Activated CD8-positive, alpha-beta memory T cell treated with anti-CD3 and anti-CD28 coated beads for 48 hours (primary cell): ENCODE results near the gene PTPRE.
A peak's percentile ranks its signal among the peaks of the same experiment; 100 is the strongest.

ENCODE experiments used
- DNase-seq, 3 experiments: peaks; one replicate each; pipeline ENCODE4 v3.0.0-alpha.2; 2020; ENCODE audit warnings: low read depth in 2 of 3, low spot score in 2 of 3

Gene PTPRE

GRCh38 chr10:127906548-127907377 is at the start of gene PTPRE:
Gene PTPRE, plus strand, starts transcription at chr10:127907103. Its CDS starts 133,779 bp downstream, at chr10:128040882.
- peak; percentile 51 to 59 (median 59) for DNase-seq

- DNase-seq = no peak
Observed at GRCh38 chr10:127860592-127860991, 46.3 kb upstream of the PTPRE start.

GRCh38 chr10:127863231-127863825 is 43.6 kb upstream of the PTPRE start:
- DNase-seq = no peak

- no peak for DNase-seq
Observed at GRCh38 chr10:127866276-127867013, 40.5 kb upstream of the PTPRE start.

GRCh38 chr10:127867805-127868204 is 39.1 kb upstream of the PTPRE start:
- DNase-seq = no peak

GRCh38 chr10:127869329-127869728 is 37.6 kb upstream of the PTPRE start:
- no peak for DNase-seq

- no peak for DNase-seq
Observed at GRCh38 chr10:127871631-127872010, 35.3 kb upstream of the PTPRE start.

- DNase-seq = no peak
Observed at GRCh38 chr10:127872011-127872761, 34.7 kb upstream of the PTPRE start.

- no peak for DNase-seq
Observed at GRCh38 chr10:127872871-127873600, 33.9 kb upstream of the PTPRE start.

GRCh38 chr10:127873901-127874470 is 32.9 kb upstream of the PTPRE start:
- DNase-seq = no peak

- DNase-seq = no peak
Observed at GRCh38 chr10:127874671-127875448, 32.0 kb upstream of the PTPRE start.

- DNase-seq = no peak
Observed at GRCh38 chr10:127875449-127875765, 31.5 kb upstream of the PTPRE start.

- no peak for DNase-seq
Observed at GRCh38 chr10:127875916-127876315, 31.0 kb upstream of the PTPRE start.

- no peak for DNase-seq
Observed at GRCh38 chr10:127877116-127877515, 29.8 kb upstream of the PTPRE start.

GRCh38 chr10:127877699-127878098 is 29.2 kb upstream of the PTPRE start:
- no peak for DNase-seq

GRCh38 chr10:127878475-127879055 is 28.3 kb upstream of the PTPRE start:
- DNase-seq = no peak

GRCh38 chr10:127880557-127880956 is 26.3 kb upstream of the PTPRE start:
- DNase-seq = no peak

- no peak for DNase-seq
Observed at GRCh38 chr10:127881262-127881661, 25.6 kb upstream of the PTPRE start.

- DNase-seq = no peak
Observed at GRCh38 chr10:127882391-127882790, 24.5 kb upstream of the PTPRE start.
